ENCODE results near the gene ZFYVE16.

DNA sequence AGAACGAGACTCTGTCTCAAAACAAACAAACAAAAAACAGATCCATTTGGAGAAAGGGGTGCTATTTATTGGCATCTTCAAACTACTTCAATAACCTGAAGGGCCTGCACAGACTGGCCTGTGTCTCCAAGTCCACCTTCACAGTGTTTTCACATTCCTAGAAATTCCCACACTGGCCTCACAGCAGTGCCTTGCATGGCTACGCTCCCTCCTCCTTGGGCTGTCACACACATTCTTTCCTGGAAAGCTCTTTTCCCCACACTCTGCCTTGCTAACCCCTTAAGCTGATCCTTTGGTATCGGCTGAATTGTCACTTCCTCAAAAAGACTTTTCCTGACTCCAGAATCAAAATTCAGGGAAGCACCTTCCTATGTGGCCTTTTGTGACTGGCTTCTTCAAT is 99.8 kb downstream of the ZFYVE16 start:
- TF ChIP-seq, protein P1, sequence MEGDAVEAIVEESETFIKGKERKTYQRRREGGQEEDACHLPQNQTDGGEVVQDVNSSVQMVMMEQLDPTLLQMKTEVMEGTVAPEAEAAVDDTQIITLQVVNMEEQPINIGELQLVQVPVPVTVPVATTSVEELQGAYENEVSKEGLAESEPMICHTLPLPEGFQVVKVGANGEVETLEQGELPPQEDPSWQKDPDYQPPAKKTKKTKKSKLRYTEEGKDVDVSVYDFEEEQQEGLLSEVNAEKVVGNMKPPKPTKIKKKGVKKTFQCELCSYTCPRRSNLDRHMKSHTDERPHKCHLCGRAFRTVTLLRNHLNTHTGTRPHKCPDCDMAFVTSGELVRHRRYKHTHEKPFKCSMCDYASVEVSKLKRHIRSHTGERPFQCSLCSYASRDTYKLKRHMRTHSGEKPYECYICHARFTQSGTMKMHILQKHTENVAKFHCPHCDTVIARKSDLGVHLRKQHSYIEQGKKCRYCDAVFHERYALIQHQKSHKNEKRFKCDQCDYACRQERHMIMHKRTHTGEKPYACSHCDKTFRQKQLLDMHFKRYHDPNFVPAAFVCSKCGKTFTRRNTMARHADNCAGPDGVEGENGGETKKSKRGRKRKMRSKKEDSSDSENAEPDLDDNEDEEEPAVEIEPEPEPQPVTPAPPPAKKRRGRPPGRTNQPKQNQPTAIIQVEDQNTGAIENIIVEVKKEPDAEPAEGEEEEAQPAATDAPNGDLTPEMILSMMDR (IDR thresholded peaks at IDR 0.05): no peak
- no peak for TF ChIP-seq POLR2A (IDR thresholded peaks at IDR 0.05)

Data from sigmoid colon (tissue), 3 donors.